BJ (cell line): ENCODE results near the gene CLASP2. TPM values are rescaled to one million over a fixed set of nuclear protein-coding genes. Genes with fewer than 3 reads are reported as not detected.

Experiments used
- CTCF ChIA-PET: fragments of 350-600 bp; formaldehyde crosslinking; extraction: SDS; loops from one replicate; lab custom pipeline; 2021; ENCODE audit warnings: antibody characterized with exemption, inconsistent platforms; lab: Yijun Ruan, JAX
- POLR2A ChIA-PET: fragments of 300-600 bp; sonication (Branson Sonifier 250); formaldehyde crosslinking; extraction: SDS; loops from one replicate; lab custom pipeline; 2021; ENCODE audit warnings: antibody characterized with exemption; lab: Charles Lee
- DNase-seq: peaks from one replicate; pipeline ENCODE4 v3.0.0-alpha.2; 2011; ENCODE audit warnings: low read depth
- H3K27me3 ChIP-seq: 2 replicates; pipeline ENCODE4 v1.6.0; 2011; ENCODE audit warnings: low read length; ENCODE audit not compliant: control insufficient read depth, insufficient read depth
- H3K36me3 ChIP-seq: 2 replicates; pipeline ENCODE4 v1.5.1; 2011; ENCODE audit warnings: low read length; ENCODE audit not compliant: control insufficient read depth, insufficient read depth
- H3K4me3 ChIP-seq: 2 replicates; pipeline ENCODE4 v1.5.1; 2011; ENCODE audit warnings: low read depth, mild to moderate bottlenecking, control low read depth, low read length
- polyA plus RNA-seq: library from polyadenylated mRNA; depleted of rRNA; stranded (reverse); fragments of >200 nt; gene quantifications from 2 replicates; pipeline ENCODE4 v1.2.3, GENCODE V29; 2011
- TF ChIP-seq, protein P1 (sequence below): IDR thresholded peaks from 2 replicates; pipeline ENCODE4 v1.5.1; 2011; ENCODE audit warnings: low read depth, mild to moderate bottlenecking, control low read depth, inconsistent platforms, low read length, moderate library complexity; ENCODE audit not compliant: insufficient read depth

CLASP2 gene
- polyA plus RNA-seq, 1 experiment, result 20.5 TPM

DNA sequence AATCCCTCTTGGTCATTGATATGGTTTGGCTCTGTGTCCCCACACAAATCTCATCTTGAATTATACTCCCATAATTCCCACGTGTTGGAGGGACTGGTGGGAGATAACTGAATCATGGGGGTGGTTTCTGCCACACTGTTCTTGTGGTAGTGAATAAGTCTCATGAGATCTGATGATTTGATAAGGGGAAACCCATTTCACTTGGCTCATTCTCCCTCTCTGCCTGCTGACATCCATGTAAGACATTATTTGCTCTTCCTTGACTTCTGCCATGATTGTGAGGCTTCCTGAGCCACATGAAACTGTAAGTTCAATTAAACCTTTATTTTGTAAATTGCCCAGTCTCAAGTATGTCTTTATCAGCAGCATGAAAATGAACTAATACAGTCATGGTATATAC lies 171.0 kb downstream of the CLASP2 start:
- CTCF ChIA-PET, result interaction anchor here (0.6 kb wide), 1 partner anchor 10 kb away, joined by 4 read pairs; no protein-coding TSS in a partner anchor
- no peaks in the 10 kb centered on the region for H3K27me3 ChIP-seq
- DNase-seq, result no peak

GRCh38 chr3:33544126-33544525 lies 173.9 kb downstream of the CLASP2 start:
- peak; percentile 20 for DNase-seq
- H3K4me3 ChIP-seq, result no peak overlapping the region
- H3K36me3 ChIP-seq, result no peaks in the 10 kb centered on the region
- POLR2A ChIA-PET, result interaction anchor here (0.7 kb wide), 1 partner anchor 179 kb away, joined by 5 read pairs; no protein-coding TSS in a partner anchor
- TF ChIP-seq, protein P1, sequence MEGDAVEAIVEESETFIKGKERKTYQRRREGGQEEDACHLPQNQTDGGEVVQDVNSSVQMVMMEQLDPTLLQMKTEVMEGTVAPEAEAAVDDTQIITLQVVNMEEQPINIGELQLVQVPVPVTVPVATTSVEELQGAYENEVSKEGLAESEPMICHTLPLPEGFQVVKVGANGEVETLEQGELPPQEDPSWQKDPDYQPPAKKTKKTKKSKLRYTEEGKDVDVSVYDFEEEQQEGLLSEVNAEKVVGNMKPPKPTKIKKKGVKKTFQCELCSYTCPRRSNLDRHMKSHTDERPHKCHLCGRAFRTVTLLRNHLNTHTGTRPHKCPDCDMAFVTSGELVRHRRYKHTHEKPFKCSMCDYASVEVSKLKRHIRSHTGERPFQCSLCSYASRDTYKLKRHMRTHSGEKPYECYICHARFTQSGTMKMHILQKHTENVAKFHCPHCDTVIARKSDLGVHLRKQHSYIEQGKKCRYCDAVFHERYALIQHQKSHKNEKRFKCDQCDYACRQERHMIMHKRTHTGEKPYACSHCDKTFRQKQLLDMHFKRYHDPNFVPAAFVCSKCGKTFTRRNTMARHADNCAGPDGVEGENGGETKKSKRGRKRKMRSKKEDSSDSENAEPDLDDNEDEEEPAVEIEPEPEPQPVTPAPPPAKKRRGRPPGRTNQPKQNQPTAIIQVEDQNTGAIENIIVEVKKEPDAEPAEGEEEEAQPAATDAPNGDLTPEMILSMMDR, result no peak
- H3K27me3 ChIP-seq, result no peaks in the 10 kb centered on the region
- CTCF ChIA-PET, result interaction anchor here (0.8 to 1.6 kb wide), 2 partner anchors 243 to 413 kb away, joined by 3 to 4 read pairs; no protein-coding TSS in a partner anchor

More for the DNA sequence above, 171.0 kb downstream of the CLASP2 start:
- Histone ChIP-seq H3K36me3 (peaks cover 1% of the 10 kb centered on the region; the same call in 1 of the 2 replicates), H3K4me3 (no peak overlapping the region)
- TF ChIP-seq, protein P1, result no peak
- POLR2A ChIA-PET, result no interaction called here

DNA sequence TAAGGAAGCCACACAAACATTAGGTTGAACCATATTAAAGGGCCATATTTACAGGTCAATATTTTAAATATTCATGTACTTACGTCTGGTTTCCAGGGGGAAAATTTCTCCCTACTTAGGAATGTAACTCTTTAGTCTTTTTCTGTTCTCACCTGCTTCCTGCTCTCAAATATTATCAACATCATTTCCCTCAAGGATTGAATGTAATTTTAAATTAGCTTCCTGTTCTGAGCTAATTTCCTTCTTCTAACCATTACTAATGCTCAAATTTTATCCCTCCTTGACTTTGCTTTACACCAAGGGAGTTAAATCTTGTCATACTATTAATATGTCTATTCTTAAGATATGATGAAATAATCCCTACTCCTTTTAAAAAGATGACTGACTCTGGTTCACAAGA lies 174.5 kb downstream of the CLASP2 start:
- H3K4me3 ChIP-seq, result no peak overlapping the region
- TF ChIP-seq, protein P1, result no peak
- no peaks in the 10 kb centered on the region for H3K27me3 ChIP-seq
- POLR2A ChIA-PET, result no interaction called here
- no peaks in the 10 kb centered on the region for H3K36me3 ChIP-seq
- CTCF ChIA-PET, result interaction anchor here (1.6 kb wide), 1 partner anchor 243 kb away, joined by 4 read pairs; no protein-coding TSS in a partner anchor
- DNase-seq, result no peak

- DNase-seq, result no peak
- Histone ChIP-seq H3K36me3 (no peaks in the 10 kb centered on the region), H3K27me3 (no peaks in the 10 kb centered on the region), H3K4me3 (no peak overlapping the region)
- TF ChIP-seq, protein P1, result no peak
- POLR2A ChIA-PET, result no interaction called here
- CTCF ChIA-PET, result interaction anchor here (1.6 kb wide), 1 partner anchor 14 kb away, joined by 3 read pairs; no protein-coding TSS in a partner anchor
These were observed 176.1 kb downstream of the CLASP2 start for GRCh38 chr3:33541918-33542317.

GRCh38 chr3:33538678-33539339 lies 179.2 kb downstream of the CLASP2 start:
- no peak overlapping the region for H3K4me3 ChIP-seq
- H3K36me3 ChIP-seq, result 0 out of 2 replicates have a peak, but pooled peaks cover 1% of the 10 kb centered on the region
- H3K27me3 ChIP-seq, result no peaks in the 10 kb centered on the region
- POLR2A ChIA-PET, result no interaction called here
- DNase-seq, result no peak
- TF ChIP-seq, protein P1, result no peak
- CTCF ChIA-PET, result no interaction called here
